Activated CD8-positive, alpha-beta memory T cell treated with anti-CD3 and anti-CD28 coated beads, Interleukin-2, amount 50 U/mL, for 4 hours (primary cell): ENCODE results near the gene BLTP3B.
"Not testable (repeated sequence)": the region's sequence is repeated elsewhere in the genome, so short reads cannot be mapped to it uniquely, and the experiment has no call there.

ENCODE experiments used
- DNase-seq: peaks from one replicate; pipeline ENCODE4 v3.0.0-alpha.2; 2020

The BLTP3B gene, protein sequence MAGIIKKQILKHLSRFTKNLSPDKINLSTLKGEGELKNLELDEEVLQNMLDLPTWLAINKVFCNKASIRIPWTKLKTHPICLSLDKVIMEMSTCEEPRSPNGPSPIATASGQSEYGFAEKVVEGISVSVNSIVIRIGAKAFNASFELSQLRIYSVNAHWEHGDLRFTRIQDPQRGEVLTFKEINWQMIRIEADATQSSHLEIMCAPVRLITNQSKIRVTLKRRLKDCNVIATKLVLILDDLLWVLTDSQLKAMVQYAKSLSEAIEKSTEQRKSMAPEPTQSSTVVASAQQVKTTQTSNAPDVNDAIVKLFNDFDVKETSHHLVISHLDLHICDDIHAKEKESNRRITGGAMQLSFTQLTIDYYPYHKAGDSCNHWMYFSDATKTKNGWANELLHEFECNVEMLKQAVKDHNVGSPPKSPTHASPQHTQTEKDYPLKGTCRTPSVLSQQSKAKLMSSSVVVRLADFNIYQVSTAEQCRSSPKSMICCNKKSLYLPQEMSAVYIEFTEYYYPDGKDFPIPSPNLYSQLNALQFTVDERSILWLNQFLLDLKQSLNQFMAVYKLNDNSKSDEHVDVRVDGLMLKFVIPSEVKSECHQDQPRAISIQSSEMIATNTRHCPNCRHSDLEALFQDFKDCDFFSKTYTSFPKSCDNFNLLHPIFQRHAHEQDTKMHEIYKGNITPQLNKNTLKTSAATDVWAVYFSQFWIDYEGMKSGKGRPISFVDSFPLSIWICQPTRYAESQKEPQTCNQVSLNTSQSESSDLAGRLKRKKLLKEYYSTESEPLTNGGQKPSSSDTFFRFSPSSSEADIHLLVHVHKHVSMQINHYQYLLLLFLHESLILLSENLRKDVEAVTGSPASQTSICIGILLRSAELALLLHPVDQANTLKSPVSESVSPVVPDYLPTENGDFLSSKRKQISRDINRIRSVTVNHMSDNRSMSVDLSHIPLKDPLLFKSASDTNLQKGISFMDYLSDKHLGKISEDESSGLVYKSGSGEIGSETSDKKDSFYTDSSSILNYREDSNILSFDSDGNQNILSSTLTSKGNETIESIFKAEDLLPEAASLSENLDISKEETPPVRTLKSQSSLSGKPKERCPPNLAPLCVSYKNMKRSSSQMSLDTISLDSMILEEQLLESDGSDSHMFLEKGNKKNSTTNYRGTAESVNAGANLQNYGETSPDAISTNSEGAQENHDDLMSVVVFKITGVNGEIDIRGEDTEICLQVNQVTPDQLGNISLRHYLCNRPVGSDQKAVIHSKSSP (N-terminal part only)

DNA sequence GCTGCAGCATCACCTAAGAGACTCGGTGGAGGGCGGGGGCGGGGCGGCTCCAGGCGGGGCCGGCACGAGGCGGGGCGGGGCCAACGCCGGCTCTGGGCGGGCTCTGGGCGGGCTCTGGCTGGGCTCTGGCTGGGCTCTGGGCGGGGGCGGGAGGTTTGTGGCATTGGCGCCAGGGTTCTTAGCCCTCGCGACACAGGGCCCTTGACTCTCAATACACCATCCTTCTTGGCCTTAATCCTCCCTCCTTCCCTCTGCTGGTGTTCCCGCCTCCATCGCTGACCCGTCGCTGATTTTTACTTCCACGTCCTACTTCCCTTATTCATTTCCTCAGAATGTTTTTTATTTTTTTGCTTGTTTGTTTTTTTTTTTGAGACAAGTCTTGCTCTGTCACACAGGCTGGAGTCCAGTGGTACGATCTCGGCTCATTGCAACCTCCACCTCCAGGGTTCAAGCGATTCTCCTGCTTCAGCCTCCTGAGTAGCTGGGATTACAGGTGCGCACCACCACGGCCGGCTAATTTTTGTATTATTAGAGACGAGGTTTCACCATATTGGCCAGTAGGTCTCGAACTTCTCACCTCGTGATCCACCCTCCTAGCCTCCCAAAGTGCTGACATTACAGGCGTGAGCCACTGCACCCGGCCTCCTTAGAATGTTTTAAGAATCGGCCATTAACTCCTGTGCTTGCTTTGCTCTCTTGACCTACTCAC lies at the start of gene BLTP3B:
BLTP3B (minus strand) TSS at position 24 of the 709 bp plus-strand sequence. CDS start 239 bp downstream, outside the sequence.
- DNase-seq = peak; percentile 91

DNA sequence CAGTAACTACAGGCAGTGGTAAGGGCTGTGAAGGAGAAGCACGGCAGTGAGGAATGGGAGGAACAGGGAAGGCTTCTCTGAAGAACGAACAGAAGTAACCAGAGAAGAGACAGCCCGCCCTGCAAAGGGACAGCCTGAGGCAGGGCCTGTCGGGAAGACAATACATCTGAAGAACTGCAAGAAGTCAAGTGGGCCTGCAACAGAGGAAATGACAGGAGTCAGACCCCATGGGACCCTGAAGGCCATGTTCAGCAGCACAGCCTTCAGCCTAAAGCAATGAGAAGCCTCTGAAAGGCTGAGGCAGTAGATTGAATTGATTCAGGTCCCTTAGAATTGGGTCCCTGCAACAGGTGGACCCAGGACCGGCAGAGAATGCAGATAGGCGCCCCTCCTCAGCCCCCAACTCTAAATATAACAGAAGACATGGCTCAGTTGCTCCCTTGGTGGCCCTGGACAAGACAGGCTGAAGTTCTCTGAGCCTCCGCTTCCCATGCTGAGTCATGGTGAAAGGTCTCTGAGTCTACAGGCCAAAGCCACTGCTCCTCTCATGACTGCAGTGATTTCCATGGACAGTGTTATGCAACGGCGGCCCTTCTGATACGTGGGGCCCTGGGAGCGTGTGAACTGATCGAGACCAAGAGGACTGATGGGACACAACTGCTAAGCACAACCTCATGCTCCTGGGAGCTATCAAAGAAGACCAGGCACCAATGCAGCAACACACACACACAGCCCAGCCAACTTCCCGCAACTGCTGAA lies 47.1 kb upstream of the BLTP3B start:
- no peak for DNase-seq

DNA sequence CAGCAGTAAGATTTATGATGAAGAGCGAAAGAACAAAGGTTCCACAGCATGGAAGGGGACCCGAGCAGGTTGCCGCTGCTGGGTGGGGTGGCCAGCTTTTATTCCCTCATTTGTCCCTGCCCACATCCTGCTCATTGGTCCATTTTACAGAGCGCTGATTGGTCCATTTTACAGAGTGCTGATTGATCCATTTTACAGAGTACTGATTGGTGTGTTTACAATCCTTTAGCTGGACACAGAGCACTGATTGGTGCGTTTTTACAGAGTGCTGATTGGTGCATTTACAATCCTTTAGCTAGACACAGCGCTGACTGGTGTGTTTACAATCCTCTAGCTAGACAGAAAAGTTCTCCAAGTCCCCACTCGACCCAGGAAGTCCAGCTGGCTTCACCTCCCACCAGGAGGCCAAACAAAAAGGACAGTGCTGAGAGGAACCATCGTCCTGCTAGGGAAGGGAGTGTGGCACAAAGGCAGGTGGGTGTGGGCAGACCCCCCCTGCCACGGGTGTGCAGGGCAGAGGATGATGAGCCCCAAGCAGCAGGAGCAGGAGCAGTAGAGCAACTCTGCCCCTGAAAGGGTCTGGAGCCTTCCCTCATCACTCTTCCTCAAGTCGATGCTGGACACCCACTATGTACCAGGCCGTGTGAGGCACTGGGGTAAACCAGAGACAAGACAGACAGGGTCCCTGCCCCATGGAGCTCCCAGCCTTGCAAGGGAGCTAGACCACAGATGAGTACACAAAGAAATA lies 46.4 kb upstream of the BLTP3B start:
- not testable (repeated sequence) for DNase-seq

DNA sequence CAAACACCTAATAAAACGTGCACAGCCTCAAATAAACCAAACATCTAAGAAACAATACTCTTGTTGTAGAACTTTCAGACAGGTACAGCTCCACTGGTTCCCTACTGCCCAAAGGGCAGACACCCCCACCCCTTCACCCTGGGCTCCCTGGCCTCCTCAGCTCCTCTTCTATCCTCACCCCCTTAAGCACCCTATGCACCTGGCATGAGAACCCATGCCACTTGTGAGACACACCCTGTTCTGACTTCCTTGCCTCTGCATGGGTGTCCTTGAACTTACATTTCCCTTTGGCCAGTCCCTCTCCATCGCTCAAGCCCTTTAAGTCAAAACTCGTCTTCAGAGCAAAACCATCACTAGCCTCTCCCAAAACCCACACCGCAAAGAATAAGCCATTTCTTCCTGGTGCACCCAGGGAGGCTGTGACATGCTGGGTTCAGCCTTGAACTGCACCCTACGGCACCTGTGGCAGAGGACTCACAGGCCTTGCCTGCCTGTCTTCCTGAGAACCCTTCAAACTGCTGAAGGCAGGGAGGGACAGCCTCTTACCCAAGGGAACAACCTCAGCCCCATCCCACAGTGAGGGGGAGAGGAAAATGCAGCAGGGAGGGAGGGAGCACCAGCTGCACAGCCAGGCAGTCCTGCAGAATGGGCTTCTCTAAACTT lies 45.3 kb upstream of the BLTP3B start:
- no peak for DNase-seq

DNA sequence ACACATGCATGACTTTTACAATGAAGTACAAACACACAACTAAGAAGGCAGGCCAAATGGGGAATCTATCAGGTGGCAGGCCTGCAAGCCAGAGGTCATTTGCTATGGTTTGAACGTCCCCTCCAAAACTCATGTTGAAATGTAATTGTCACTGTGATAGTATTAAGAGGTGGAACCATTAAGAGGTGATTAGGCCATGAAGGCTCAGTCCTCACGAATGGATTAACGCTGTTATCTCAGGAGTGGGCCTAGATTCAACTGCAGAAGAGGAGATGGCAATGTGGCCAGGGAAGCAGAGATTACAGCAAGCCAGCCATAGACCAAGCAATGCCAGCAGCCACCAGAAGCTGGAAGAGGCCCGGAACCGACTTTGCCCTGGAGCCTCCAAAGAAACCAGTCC lies 44.4 kb upstream of the BLTP3B start:
- no peak for DNase-seq

DNA sequence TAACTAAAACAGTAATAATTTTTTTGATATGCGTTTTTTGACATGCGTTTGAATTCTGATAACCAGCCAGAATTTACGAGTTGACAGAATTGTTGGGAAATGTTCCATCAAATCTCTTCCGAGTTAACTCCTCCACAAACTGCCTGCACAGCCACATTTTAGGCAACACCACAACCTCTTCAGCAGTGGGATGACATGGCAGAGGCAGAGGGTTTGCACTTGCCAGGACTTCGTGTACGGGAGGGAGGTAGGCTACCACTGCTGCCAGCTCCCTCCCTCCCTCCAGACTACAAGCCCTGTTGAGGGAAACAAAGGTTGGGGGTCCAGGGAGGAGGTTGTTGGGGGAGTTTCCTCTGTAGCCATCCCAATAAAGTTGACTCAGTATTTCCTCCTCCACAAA lies 43.4 kb upstream of the BLTP3B start:
- no peak for DNase-seq

DNA sequence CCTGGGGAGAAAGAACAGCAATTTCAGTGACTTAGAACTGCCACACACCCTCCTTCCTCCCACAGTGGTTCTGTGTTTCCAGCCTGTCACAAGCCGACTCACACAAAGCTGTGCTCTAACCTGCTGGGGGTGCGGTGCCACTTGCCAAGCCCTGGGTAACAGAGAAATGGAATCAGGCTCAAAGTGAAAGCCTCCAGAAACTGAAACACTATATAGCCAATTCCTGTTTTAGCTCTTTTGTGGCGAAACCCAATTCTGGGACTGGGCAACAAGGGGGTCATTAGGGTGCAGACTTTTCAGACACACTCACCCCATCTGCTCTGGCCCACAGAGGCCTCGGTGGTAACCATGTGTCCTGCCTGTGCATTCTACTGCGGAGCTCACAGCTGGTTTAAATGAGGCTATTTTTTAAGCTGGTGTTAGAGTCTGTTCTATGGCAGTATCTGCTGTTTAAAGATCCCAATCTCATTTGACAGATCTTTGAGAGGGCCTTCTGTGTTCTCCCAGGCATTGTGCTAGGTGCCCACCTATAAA lies 42.8 kb upstream of the BLTP3B start:
- DNase-seq = no peak

DNA sequence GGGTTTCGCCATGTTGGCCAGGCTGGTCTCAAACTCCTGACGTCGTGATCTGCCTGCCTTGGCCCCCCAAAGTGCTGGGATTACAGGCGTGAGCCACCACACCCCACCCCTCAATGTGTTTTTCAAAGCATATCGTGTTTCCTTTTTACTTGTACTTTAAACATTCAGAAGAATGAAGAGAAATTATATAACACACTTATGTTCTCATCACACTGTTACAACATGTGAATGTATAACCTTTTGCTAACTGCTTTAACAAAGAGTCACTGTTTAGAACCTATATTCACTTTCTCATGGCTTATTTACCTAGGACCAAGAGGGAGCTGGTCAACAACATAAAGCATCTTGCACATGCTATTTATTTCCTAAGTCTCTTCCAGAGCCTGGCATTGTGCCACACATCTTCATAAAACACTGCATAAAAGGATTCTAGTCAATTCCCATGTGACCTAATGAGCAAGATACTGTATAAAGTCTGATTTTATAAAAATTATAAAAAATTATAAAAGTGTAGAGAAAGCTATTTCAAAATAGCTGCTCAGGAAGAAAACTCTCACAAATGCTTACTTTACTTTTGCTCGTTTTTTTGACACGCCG lies 42.0 kb upstream of the BLTP3B start:
- DNase-seq = no peak

DNA sequence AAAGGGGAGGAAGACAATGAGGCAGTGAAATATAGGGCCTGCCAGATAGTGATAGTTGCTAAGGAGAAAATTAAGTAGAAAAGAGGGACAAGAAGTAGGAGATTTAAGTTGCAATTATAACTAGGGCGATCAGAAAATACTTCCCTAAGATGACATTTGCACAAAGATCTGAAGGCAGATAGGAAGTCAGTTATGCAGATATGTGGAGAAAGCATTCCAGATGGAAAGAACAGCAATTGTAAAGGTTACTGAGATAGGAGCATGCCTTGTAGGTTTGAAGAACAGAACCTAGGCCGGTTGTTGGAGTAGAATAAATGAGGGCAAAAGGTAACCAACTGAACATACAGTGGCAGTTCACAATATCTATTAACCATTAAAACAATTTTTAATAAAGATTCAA lies 36.6 kb upstream of the BLTP3B start:
- no peak for DNase-seq

DNA sequence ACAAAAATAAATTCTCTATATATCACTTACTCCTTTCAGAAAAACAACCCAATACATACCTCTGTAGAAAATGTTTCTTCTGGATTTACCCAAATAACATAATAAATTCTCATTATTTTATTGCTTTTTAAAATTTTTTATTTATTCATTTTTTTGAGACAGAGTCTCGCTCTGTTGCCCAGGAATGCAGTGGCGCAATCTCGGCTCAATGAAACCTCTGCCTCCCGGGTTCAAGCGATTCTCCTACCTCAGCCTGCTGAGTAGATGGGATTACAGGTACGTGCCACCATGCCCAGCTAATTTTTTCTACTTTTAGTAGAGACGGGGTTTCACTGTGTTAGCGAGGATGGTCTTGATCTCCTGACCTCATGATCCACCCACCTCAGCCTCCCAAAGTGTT lies 33.8 kb upstream of the BLTP3B start:
- DNase-seq = not testable (repeated sequence)

DNA sequence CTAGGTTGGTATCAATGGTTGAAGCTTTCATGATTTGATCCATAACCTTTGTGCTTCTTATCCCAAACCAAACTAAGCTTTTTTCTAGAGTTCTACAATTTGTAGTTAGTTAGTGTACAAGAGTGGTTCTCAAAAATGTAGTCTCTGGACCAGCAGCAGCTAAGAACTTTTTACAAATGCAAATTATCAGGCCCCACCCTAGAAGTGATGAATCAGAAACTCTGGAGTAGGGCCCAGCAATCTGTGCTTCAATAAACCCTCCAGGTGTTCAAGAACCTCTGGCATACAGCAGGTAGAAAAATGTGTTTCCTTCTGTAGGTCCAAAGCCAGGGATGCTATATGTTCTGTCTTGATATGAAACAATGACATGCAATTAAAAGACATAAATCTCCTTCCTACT lies 31.8 kb upstream of the BLTP3B start:
- no peak for DNase-seq

DNA sequence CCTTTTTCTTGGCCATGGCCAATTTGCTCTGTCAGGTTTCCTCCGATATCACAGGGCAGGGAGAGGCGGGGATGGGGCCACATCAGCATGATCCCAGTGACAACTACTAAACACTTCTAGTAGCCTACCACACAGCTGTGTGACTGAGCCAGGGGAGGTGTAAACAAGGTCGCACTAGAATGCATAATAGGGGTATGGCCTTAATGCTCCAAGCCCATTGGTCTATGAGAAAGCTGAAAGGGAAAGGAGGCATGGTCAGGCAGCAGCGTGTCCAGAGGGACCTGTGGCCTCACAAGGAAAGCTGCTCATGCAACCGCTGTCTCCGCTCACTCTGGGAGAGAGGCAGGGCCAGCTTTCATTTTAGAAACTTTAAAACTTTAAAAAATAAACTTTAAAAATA lies 30.4 kb upstream of the BLTP3B start:
- no peak for DNase-seq

DNA sequence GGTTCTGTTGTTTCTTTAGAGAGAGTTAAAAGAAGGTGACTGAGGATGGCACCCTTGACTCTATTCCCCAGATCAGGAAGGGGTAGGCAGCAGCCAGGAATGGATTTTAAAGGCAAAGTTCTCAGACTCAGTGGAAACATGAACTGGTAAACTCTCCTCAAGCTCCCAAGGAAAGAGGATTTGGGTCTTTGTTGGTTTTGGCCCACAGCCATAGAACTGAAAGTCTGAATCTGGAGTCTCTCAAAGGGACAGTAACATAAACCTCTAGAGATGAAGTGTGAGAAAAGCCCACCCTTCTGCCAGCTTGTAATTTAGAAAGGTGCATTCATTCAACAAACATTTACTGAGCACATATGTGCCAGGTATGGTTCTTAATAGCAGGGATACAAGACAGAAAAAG lies 28.6 kb upstream of the BLTP3B start:
- DNase-seq = no peak

DNA sequence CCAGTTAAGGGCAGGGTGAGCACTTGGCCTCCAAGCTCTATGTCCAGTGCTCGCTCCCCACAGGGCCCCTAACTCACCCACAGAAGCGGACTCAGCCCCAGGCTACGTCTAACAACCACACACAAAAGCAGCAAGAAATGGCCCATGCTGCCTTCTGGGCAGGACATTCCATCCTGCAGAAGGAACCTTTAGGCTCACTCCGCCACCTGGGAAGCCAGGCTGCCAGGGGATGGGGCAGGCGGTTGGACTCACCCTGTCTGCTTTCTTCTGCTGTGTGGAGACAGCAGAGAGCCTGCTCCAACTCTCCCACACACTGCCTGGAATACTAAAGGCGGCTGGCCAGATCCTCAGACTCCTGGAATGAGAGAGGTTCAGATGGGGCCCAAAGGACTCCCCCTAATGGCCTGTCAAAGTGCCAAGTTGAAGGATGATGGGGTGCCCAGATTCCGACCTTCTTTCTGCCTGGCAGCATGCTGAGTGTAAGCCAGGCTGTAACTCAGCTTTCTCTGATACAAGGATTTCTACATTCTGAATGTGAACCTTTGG lies 27.7 kb upstream of the BLTP3B start:
- no peak for DNase-seq

DNA sequence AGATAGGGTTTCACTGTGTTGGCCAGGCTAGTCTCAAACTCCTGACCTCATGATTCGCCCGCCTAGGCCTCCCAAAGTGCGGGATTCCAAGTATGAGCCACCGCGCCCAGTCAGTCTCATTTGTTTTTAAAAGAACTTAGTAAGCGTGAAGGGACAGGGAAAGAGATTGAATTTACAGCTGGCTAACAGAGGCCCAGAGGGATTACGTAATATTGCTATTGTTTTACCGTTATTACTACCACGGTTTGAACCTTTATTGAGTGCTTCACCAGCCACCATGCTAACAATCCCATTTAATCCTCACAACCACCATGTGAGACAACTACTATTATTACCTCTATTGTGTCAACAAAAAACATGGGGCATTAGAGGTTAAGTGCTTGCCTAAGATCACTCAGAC lies 26.7 kb upstream of the BLTP3B start:
- no peak for DNase-seq

DNA sequence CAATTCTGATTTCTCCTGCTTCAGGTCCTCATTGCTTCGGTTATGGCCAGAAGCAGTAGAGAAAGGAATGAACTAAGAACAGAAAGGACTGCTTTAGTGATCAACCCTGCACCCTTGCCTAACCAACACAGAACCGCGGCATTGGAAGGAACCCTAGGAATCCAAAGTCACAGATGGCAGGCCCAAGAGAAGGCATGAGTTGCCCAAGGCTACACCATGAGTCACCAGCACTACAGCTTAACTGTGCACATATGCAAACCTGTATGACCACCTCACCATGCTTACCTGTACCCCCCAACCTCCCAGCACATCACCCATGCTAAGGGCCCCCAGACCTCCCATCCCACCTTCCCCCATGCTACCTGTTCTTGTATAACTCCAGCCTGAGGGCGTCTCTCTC lies 25.9 kb upstream of the BLTP3B start:
- DNase-seq = no peak

DNA sequence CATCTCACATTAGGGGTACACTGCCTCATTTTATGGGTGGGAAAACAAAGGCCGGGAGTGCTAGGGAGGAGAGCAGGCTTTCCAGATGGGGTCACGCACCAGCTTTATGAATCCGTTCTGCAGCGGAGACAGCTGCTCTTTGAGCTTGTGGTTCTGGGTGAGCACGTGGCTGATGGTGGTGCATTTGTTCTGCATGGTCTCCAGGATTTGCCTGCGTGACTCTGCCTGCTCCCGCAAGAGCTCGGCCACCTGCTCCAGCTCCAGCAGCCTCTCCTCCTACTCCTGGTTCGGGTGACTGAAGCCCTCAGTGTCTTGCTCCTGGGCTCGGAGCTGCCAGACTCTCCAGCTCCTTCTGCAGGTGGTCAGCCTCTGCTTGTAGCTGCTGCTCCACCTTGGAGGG lies 23.6 kb upstream of the BLTP3B start:
- no peak for DNase-seq

DNA sequence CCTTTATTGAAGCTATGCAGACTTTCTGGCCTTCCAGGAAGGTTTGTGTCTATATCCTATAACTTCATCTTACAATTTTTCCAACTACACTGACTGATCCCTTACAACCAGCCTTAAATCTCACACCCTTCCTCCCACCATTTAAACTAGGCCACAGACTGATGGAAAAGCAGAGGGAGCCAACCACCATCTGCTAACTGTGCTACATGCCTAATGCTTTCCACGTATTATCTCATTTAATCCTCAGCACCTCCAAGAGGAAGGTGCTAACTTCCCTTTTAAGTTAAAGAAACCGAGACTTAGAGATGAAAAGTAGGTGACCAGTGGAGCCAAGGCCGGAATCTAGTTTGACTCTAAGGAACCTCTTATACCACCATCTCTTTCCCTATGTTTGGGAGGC lies 22.7 kb upstream of the BLTP3B start:
- DNase-seq = no peak

DNA sequence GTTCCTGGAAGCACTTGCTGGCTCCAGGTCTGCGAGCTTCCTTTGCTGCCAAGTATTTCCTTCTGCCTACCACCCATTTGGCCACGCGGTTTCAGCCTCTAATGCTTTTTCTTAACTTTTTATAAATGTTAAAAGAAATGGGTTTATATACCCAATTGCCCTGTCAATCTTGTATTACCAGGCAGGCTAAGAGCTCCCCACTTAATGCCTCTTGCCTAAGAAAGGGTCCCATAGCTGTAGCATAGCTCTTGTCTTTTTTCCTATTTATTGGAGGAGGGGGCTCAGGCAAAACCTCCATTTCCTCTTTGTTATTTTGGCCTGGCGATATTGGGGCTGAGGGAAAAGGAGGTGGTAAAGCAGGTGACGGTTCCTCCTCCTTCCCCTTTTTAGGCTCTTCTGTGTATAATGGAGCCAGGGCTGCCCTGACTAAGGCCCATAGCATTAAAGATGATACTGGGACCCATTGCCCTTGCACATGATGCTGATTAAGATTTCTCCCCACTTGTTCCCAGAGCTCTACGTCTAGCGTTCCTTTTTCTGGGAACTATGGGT lies 21.6 kb upstream of the BLTP3B start:
- no peak for DNase-seq
